ENCODE data around the gene ABO.
"Not testable (repeated sequence)": the region's sequence is repeated elsewhere in the genome, so short reads cannot be mapped to it uniquely, and the experiment has no call there.

The ABO gene

DNA sequence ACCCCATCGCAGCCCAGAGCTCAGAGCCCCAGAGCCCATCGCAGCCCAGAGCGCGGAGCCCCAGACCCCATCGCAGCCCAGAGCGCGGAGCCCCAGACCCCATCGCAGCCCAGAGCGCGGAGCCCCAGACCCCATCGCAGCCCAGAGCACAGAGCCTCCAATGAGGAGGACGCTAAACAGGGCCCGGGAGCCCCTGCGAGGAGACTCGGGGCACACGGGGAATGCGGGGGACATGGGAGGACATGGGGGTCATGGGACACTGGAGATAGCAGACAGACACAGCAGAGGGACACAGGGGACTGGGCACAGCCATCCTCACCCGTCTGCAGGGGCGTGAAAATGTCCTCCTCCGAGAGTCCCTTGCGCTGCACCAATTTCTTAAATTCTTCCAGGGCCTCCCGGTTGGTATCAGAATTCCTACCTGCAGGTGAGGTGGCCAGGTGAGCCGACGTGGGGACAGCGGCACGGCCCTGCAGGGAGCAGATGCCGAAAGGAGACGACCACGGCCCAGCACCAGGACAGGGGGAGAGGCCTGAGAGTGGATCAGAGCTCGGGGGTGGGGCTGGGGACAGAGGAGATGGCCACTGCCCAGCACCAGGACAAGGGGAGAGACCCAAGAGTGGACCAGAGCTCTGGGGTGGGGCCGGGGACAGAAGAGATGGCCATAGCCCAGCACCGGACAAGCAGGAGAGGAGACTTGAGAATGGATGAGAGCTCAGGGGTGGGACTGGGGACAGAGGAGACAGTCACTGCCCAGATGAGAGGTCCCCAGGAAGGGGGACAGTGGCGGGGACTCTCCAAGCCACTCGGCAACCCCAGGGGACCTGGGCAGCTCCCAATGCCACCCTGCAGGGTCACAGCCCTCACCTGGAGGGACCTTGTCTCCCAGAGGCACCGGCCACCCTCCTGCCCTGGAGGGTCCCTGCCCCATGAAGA, 68.7 kb downstream of the ABO start:
- in situ Hi-C loops (cut with MboI; ENCODE audit: low sequenced_read_pairs): no loop called here

DNA sequence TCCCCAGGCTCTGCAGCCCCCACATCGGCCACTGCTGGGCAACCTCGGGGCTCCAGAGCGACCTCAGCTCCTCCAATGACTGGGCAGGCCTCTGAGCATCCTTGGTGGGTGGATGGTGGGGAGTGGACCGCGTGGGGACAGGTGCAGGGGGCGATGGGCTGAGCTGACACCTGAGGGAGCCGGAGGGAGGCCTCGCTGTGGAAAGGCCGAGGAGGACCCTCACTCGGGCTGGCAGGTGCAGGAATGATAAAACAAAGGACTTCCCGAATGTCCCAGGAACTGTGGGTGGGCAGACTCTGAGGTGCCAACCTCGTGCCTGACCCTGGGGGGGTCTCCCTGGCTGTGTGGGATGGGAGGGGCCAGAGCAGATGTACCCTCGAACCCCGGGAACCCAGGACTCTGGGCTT, 69.5 kb downstream of the ABO start:
- in situ Hi-C loops (cut with MboI; ENCODE audit: low sequenced_read_pairs): not testable (repeated sequence)

Data from HL-60/S4 (cell line).